Measurements from ENCODE around the gene TPK1.

TPK1 gene

DNA sequence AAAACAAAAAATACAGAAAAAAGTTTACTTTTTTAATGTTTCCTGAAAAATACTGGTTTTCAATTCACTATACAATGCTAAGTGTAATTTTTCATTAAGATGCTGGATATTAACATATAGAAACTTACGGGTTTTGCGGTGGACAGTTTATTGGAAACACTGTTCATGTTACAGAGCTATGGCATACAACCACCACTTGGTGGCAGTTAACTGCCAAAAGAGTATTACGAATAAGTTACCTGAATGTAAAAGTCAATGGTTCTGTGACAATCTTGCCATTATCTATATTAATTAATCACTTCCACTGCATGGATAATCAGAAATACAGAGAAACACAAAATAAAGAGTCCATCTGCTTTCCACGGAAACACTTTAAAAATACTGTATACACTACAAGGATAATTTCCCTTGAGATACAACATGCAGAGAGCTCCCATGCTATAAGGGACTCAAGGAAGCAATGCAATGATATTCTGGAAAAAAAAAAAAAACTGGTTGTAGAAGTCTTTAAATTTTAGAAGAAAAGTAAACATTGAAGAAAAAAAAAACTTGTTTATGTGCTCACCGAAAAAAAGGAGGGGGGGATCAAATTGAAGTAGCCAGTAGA lies 97.0 kb downstream of the TPK1 start:
- CTCF ChIA-PET, result interaction anchor here (0.6 to 1.0 kb wide), 3 partner anchors 46 to 116 kb away, joined by 3 read pairs; no protein-coding TSS in a partner anchor
- POLR2A ChIA-PET (ENCODE audit: low non-redundant PET), result no interaction called here
- TF ChIP-seq, protein P1, sequence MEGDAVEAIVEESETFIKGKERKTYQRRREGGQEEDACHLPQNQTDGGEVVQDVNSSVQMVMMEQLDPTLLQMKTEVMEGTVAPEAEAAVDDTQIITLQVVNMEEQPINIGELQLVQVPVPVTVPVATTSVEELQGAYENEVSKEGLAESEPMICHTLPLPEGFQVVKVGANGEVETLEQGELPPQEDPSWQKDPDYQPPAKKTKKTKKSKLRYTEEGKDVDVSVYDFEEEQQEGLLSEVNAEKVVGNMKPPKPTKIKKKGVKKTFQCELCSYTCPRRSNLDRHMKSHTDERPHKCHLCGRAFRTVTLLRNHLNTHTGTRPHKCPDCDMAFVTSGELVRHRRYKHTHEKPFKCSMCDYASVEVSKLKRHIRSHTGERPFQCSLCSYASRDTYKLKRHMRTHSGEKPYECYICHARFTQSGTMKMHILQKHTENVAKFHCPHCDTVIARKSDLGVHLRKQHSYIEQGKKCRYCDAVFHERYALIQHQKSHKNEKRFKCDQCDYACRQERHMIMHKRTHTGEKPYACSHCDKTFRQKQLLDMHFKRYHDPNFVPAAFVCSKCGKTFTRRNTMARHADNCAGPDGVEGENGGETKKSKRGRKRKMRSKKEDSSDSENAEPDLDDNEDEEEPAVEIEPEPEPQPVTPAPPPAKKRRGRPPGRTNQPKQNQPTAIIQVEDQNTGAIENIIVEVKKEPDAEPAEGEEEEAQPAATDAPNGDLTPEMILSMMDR (conservative IDR thresholded peaks at IDR 0.05; ENCODE audit: low read depth), result peak; percentile 78
- DNase-seq (ENCODE audit: low spot score), result peak; percentile 1
- H3K27ac ChIP-seq, result no peak overlapping the region

DNA sequence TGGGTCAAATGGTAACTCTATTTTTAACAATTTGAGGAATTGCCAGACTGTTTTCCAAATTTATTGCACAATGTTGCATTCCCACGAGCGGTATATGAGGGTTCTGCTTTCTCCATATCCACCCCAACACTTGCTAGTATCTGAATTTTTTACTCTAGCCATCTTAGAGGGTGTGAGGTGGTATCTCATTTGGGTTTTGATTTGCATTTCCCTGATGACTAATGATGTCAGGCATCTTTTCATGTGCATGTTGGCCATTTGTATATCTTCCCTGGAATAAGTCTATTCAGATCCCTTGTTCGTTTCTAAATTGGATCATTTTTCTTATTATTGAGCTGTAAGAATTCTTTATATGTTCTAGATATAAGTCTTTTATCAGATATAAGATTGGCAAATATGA lies 97.7 kb downstream of the TPK1 start:
- no peak for DNase-seq (ENCODE audit: low spot score)
- POLR2A ChIA-PET (ENCODE audit: low non-redundant PET), result no interaction called here
- CTCF ChIA-PET, result interaction anchor here (0.6 to 1.0 kb wide), 4 partner anchors 47 to 178 kb away, joined by 3 read pairs; no protein-coding TSS in a partner anchor
- TF ChIP-seq, protein P1 (conservative IDR thresholded peaks at IDR 0.05; ENCODE audit: low read depth), result no peak
- H3K27ac ChIP-seq, result no peak overlapping the region

- no peak for DNase-seq (ENCODE audit: low spot score)
- TF ChIP-seq, protein P1 (conservative IDR thresholded peaks at IDR 0.05; ENCODE audit: low read depth), result no peak
- CTCF ChIA-PET, result no interaction called here
- H3K27ac ChIP-seq, result no peak overlapping the region
- POLR2A ChIA-PET (ENCODE audit: low non-redundant PET), result no interaction called here
These were observed 98.9 kb downstream of the TPK1 start for GRCh38 chr7:144736880-144737493.

DNA sequence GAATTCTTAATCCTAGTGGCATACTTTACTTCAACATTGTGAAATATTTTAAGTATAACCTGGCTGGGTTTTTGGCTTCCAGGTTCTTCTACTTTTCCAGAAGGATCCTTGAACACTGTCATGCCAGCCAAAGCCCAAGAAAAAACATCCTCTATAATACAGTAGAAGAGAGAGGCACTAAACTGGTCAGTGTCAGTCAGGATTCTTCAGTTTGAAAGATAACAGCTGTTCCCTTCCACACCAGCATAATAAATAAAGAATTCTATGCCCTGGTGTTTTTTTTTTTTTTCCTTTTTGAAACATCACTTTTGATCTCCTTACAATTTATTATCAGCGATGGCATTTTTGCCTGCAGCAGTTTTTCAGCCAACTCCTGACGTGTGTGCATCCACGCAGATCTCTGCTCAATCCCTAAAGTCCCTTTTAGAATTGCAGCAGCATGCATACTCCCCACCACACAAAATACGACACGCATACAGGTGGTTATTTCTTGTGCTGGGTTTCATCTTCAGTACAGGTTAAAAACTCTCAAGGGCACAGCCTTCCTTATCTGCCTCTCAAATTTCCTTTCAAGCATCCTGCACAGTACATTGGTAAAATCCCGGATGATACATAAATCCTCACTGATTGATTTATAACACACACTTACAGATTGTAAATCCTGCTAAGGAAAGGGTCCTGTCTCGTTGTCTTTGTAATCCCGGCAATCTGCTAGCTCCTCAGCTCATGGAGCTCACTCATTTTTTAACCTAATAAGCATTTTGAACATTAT lies 100.2 kb downstream of the TPK1 start:
- CTCF ChIA-PET, result no interaction called here
- TF ChIP-seq, protein P1 (conservative IDR thresholded peaks at IDR 0.05; ENCODE audit: low read depth), result no peak
- no peak for DNase-seq (ENCODE audit: low spot score)
- no peak overlapping the region for H3K27ac ChIP-seq
- POLR2A ChIA-PET (ENCODE audit: low non-redundant PET), result no interaction called here

DNA sequence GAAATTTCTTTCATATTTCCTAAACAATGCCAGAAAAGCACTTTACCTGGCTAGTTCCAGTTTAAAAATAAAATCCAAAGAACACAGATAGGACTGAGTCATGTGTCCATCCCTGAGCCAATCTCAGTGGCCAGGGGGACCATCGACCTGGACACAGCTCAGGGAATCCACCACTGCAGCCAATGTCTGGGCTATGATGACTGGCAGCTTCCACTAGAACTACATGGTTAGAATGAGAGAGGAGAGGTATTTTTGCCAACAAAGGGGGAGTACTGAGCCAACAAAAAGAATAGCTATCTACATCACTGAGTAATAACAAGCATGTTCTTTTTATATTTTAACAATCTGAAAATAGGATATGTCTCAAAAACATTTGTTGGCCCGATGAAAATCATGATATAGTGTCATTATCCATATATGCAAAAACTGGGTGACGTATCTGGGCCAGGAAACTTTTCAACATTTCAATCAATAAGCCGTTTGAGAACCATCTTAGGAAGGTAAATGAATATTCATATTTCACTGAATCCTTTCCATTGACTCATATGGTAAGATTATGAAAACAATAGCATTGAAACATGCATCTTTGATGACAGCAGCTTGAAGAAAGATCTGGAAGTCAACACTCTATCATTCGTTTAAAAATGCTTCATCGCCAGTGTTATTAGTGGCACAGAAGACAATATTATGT lies 104.0 kb downstream of the TPK1 start:
- TF ChIP-seq, protein P1 (conservative IDR thresholded peaks at IDR 0.05; ENCODE audit: low read depth), result no peak
- CTCF ChIA-PET, result interaction anchor here (0.6 kb wide), 1 partner anchor 35 kb away, joined by 3 read pairs; no protein-coding TSS in a partner anchor
- no peak overlapping the region for H3K27ac ChIP-seq
- POLR2A ChIA-PET (ENCODE audit: low non-redundant PET), result no interaction called here
- no peak for DNase-seq (ENCODE audit: low spot score)

DNA sequence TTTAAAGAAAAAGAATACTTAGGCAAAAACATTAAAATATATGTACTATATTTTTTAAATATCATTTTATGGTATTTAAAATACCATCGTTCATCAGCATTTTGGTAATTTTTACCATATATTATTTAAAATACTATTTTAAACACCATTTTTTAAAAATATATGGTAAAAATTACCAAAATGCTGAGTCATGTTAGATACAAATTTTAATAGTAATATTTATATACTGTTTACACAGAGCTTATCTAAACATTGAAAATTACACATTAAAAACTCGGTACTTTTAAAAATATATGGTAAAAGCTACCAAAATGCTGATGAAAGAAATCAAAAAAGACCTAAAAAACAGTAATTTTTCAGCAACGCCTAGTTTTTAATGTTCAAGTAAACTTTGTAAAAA lies 105.6 kb downstream of the TPK1 start:
- no peak for DNase-seq (ENCODE audit: low spot score)
- CTCF ChIA-PET, result no interaction called here
- POLR2A ChIA-PET (ENCODE audit: low non-redundant PET), result no interaction called here
- no peak overlapping the region for H3K27ac ChIP-seq
- TF ChIP-seq, protein P1 (conservative IDR thresholded peaks at IDR 0.05; ENCODE audit: low read depth), result no peak
